Fibroblast of villous mesenchyme (primary cell): Measurements from ENCODE around the gene CDX1. TPM values are rescaled to one million over a fixed set of nuclear protein-coding genes. Genes with fewer than 3 reads are reported as not detected.

Source experiments
- DNase-seq: peaks from one replicate; pipeline ENCODE4 v3.0.0-alpha.2; 2010; ENCODE audit warnings: low read depth
- H3K4me3 ChIP-seq: 2 replicates; pipeline ENCODE4 v1.5.1; 2011; ENCODE audit warnings: low read depth, mild to moderate bottlenecking, low read length
- CTCF ChIP-seq: IDR thresholded peaks from 2 replicates; pipeline ENCODE4 v1.5.1; 2012; ENCODE audit warnings: low read depth, mild to moderate bottlenecking, low read length; ENCODE audit not compliant: insufficient read depth
- total RNA-seq: library from RNA; depleted of rRNA; stranded (reverse); fragments of >200 nt; gene quantifications from 2 replicates; pipeline ENCODE4 v1.2.3, GENCODE V29; 2012

Gene CDX1
- total RNA-seq, 1 donor, result under 0.01 TPM

- no peak overlapping the region for H3K4me3 ChIP-seq
- DNase-seq, result no peak
- no peak for TF ChIP-seq CTCF
Measured at GRCh38 chr5:150217038-150217437, 50.5 kb downstream of the CDX1 start.

- TF ChIP-seq CTCF, result peak; percentile 86
- peak; percentile 87 for DNase-seq
- no peak overlapping the region for H3K4me3 ChIP-seq
Measured at GRCh38 chr5:150217873-150218692, 51.5 kb downstream of the CDX1 start.

GRCh38 chr5:150218693-150219035, 52.1 kb downstream of the CDX1 start:
- TF ChIP-seq CTCF, result no peak
- no peak overlapping the region for H3K4me3 ChIP-seq
- no peak for DNase-seq

- no peak for TF ChIP-seq CTCF
- DNase-seq, result no peak
- no peak overlapping the region for H3K4me3 ChIP-seq
Measured at GRCh38 chr5:150219142-150219541, 52.6 kb downstream of the CDX1 start.

- H3K4me3 ChIP-seq, result no peak overlapping the region
- TF ChIP-seq CTCF, result no peak
- no peak for DNase-seq
Measured at GRCh38 chr5:150219861-150220260, 53.3 kb downstream of the CDX1 start.

- TF ChIP-seq CTCF, result no peak
- DNase-seq, result no peak
- no peak overlapping the region for H3K4me3 ChIP-seq
Measured at GRCh38 chr5:150221471-150221870, 54.9 kb downstream of the CDX1 start.

- H3K4me3 ChIP-seq, result no peak overlapping the region
- no peak for TF ChIP-seq CTCF
- DNase-seq, result no peak
Measured at GRCh38 chr5:150222906-150223305, 56.3 kb downstream of the CDX1 start.
